HG02571 (cell line): ENCODE measurements around the gene TLR9.
A peak's percentile ranks its signal among the peaks of the same experiment; 100 is the strongest.
"Not testable (repeated sequence)": the region's sequence is repeated elsewhere in the genome, so short reads cannot be mapped to it uniquely, and the experiment has no call there.

Source experiments
- ATAC-seq: cut with Tn5 transposase; IDR thresholded peaks from one replicate; pipeline ENCODE4 v1.9.1; 2021; ENCODE audit warnings: mild to moderate bottlenecking, moderate library complexity; ENCODE audit not compliant: unreplicated experiment

TLR9 gene, protein sequence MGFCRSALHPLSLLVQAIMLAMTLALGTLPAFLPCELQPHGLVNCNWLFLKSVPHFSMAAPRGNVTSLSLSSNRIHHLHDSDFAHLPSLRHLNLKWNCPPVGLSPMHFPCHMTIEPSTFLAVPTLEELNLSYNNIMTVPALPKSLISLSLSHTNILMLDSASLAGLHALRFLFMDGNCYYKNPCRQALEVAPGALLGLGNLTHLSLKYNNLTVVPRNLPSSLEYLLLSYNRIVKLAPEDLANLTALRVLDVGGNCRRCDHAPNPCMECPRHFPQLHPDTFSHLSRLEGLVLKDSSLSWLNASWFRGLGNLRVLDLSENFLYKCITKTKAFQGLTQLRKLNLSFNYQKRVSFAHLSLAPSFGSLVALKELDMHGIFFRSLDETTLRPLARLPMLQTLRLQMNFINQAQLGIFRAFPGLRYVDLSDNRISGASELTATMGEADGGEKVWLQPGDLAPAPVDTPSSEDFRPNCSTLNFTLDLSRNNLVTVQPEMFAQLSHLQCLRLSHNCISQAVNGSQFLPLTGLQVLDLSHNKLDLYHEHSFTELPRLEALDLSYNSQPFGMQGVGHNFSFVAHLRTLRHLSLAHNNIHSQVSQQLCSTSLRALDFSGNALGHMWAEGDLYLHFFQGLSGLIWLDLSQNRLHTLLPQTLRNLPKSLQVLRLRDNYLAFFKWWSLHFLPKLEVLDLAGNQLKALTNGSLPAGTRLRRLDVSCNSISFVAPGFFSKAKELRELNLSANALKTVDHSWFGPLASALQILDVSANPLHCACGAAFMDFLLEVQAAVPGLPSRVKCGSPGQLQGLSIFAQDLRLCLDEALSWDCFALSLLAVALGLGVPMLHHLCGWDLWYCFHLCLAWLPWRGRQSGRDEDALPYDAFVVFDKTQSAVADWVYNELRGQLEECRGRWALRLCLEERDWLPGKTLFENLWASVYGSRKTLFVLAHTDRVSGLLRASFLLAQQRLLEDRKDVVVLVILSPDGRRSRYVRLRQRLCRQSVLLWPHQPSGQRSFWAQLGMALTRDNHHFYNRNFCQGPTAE

DNA sequence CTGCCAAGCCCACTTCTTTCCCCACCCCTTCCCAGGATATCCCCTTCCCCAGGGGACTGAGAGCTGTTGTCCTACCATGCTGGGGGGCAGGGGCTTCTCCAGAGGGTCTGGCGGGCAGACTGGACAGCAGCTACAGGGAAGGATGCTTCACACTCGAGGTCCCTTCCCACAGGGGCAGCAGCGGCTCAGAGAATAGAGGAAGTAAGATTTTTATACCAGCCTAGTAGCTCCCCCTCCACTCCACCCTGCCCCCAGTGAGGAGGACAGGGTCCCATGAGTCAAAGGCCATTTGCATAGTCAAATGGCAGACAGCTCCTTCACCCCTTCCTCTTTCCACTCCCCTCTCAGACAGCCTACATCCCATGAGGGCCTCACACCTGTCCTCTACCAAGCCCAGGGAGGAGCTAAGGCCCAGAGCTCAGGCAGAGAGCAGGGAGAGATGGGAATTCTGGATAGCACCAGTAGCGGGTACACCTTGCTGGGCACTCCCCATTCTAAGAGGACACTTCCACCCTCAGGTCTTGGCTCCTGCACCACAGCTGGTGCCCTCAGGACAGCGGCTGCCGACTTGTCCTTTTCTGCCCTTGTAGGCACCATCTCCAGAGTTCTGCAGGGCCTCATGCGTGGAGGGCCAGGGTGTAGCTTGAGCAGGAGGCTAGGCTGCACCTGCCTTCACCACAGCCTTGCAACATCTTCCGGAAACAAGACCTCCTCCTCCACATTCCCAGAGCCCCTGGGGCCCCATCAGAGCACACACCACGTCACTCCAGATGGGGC, at the start of gene TLR9:
TLR9 (minus strand) TSS at position 194 of the 777 bp plus-strand sequence; CDS start at position 78, 116 bp downstream.
- peak; percentile 79 for ATAC-seq

- not testable (repeated sequence) for ATAC-seq
Measured at GRCh38 chr3:52274781-52275180, 49.3 kb upstream of the TLR9 start.

GRCh38 chr3:52272831-52273230, 47.4 kb upstream of the TLR9 start:
- ATAC-seq: no peak

GRCh38 chr3:52272172-52272571, 46.7 kb upstream of the TLR9 start:
- not testable (repeated sequence) for ATAC-seq

DNA sequence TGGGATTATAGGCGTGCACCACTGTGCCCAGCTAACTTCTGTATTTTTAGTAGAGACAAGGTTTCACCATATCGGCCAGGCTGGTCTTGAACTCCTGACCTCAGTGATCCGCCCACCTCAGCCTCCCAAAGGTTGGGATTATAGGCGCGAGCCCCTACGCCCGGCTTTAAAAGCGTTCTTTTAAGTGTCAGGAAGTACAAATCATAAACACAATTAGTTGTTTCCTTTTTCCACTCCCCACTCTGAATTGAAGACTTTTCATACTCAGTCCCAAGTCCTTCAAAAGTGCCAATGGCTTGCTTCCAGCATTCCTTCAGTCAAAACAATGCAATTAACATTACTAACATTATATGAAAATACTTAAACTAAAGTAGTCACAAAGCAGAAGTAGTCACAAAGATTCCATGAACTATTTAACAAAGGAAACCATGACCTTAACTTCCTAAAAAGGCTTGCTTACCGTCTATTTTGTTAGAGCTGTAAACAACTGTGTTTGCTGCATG, 44.9 kb upstream of the TLR9 start:
- ATAC-seq: no peak

- ATAC-seq: no peak
Measured at GRCh38 chr3:52269776-52270175, 44.3 kb upstream of the TLR9 start.

DNA sequence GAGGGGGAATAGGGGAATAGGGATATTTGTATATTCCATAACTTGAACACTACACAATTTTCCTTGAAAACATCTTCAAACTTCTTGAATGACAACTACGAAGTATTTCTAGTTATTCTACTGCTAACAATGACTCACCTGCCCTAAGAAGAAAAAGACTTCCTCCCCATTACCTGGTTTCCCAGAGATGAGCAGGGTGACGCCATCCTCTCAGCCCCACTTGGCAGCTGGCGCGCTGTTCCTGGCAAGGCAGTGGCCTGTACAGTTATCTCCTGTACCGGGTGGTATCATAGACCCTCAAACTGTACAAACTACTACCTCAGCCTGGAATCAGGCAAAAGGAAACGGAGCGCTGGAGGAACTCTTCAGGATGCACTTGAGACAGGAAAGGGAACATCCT, 42.6 kb upstream of the TLR9 start:
- no peak for ATAC-seq

DNA sequence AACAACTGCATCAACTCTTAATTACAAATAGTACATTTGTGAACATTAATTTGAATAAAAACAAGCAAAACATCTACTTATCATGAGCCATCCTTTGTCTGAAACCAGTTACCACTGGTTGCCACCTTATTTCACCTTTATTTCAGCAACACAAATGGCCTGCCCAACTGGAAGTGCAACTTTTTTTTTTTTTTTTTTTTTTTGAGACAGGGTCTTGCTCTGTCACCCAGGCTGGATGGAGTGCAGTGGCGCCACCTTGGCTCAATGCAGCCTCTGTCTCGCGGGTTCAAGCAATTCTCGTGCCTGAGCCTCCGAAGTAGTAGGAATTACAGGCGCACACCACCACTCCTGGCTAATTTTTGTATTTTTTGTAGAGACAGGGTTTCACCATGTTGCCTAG, 39.9 kb upstream of the TLR9 start:
- ATAC-seq: no peak

GRCh38 chr3:52262447-52262846, 37.0 kb upstream of the TLR9 start:
- ATAC-seq: no peak

GRCh38 chr3:52259448-52259847, 34.0 kb upstream of the TLR9 start:
- no peak for ATAC-seq

GRCh38 chr3:52259035-52259434, 33.6 kb upstream of the TLR9 start:
- no peak for ATAC-seq

GRCh38 chr3:52257911-52258310, 32.5 kb upstream of the TLR9 start:
- no peak for ATAC-seq

DNA sequence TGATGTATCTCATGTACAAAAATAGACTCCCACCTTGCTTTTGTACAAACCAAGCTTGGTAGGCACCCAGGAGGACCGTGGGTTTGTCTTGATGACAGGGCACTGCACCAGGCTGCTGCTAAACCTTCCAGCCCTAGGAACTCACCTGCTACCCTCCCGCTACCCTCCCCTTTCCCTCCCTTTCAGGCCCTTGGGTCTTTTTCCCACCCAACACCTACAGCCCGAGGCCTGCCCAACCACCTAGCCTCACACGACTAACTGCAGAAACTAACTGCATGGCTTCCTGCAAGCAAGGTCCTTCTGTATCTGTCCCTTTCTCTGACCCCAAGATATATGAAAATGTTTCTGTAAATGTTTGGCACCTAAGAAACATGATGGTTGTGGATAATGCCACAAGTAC, 31.2 kb upstream of the TLR9 start:
- no peak for ATAC-seq

DNA sequence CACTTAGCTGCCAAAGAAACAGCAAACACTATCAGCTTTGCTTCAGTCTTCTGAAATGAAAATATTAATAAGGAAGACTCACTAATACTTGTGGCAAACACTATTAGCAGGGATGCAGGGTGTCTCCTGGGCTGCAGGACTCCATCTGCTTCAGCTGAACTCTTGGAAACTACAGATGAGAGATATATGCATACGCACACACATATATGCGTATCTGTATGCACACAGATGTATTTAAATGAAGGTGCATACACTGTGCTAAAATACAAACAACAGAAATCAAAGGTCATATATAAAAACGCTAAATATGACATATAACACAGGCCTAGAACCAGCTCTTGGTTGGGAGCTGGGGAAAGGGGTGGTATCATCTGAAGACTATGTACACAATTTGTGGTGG, 30.7 kb upstream of the TLR9 start:
- ATAC-seq: no peak

DNA sequence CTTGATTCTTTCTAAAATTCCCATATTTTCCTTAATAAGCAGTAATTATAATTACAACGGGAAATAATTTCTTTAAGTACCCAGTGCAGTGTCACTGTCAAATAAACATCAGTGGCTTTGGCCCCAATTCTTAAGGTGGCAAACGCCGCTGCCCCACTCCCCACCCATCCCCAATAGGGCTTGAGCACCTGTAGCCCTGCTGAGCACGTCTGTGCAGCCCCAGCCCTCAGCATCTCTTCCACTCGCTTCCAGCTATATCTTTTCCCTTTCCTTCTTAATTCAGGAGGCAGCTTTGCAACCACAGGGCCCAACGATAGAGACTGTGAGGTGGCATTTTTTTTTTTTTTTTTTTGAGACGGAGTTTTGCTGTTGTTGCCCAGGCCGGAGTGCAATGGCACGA, 29.2 kb upstream of the TLR9 start:
- ATAC-seq: no peak

DNA sequence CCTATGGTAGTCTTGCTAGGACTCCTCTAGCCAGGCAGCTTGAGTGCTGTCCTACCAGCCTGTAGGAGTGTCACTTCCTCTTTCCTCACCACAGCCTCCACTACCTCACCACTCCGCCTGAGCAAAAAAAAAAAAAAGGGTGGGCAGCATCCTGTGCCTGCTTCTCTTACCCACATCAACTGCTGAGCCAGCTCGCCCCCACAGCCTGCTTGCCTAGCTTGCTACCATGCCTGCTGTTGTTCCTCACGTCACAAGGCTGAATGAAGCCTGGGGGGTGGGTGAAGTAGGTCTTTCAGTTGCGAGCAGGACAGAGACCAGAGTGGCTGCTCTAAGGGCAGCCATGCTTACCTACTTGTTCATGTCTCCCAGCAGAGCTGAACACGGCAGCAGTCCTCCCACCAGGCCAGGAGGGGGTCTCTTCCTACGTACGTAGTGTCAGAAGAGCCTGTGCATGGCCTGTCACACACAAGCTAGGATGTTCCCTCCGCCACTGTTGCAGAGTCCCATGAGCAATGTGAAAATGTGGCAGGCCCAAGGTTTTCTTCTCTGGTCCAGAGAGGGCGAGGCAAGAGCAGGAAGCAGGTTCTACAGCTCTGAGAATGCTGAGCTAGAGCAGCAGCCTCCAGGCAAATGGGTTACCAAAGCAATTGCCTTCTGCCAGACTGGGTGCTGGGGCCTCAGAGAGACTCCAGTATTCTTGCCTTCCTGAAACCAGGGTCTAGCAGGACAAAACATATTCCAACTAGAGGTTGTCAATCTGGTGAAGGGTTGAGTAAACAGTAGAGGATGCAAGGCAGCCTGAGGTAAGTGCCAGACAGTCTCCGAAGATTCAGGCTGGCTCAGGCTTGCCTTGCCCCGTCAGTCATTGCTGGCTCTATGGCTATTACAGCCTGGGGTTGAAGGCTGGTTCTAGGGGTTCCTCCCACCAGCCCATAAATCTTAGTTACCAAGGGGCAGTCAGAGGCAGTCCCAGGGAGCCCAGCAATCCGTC, 28.2 kb upstream of the TLR9 start:
- peak; percentile 89 for ATAC-seq

- no peak for ATAC-seq
Measured at GRCh38 chr3:52250122-52250521, 24.7 kb upstream of the TLR9 start.

DNA sequence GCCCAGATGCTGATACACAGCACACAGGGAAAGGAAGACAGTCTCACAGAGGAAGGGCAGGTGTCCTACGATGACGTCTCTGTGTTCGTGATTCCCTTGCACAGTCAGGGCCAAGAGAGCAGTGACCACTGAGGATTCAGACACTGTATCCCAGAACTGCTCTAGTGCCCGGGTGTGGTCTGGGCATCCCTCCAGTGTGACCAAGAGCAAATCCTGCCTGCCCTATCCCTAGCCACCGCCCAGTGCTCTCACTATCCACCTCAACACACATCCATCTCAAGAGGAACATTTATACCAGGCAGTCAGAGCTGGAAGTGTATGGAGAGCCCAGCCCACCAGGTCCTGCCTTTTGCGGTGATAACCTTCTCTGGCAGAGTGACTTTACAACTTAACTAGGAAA, 24.2 kb upstream of the TLR9 start:
- ATAC-seq: no peak

- ATAC-seq: no peak
Measured at GRCh38 chr3:52248816-52249547, 23.5 kb upstream of the TLR9 start.
